HG03442 (cell line): Measurements from ENCODE around the gene PTGFRN.

ENCODE experiments used
- ATAC-seq: cut with Tn5 transposase; IDR thresholded peaks from one replicate; pipeline ENCODE4 v1.9.1; 2021; ENCODE audit warnings: mild to moderate bottlenecking, moderate library complexity; ENCODE audit not compliant: unreplicated experiment

PTGFRN gene

GRCh38 chr1:116940814-116941599 lies 31.3 kb downstream of the PTGFRN start:
- no peak for ATAC-seq

- ATAC-seq, result no peak
Observed at GRCh38 chr1:116941670-116942069, 32.0 kb downstream of the PTGFRN start.

- ATAC-seq, result no peak
Observed at GRCh38 chr1:116942344-116942743, 32.6 kb downstream of the PTGFRN start.

- ATAC-seq, result no peak
Observed at GRCh38 chr1:116943438-116943837, 33.7 kb downstream of the PTGFRN start.

- no peak for ATAC-seq
Observed at GRCh38 chr1:116944613-116945012, 34.9 kb downstream of the PTGFRN start.

GRCh38 chr1:116945421-116945820 lies 35.7 kb downstream of the PTGFRN start:
- no peak for ATAC-seq

GRCh38 chr1:116945996-116946395 lies 36.3 kb downstream of the PTGFRN start:
- ATAC-seq, result no peak

- no peak for ATAC-seq
Observed at GRCh38 chr1:116947092-116947860, 37.6 kb downstream of the PTGFRN start.

- ATAC-seq, result no peak
Observed at GRCh38 chr1:116948046-116948445, 38.3 kb downstream of the PTGFRN start.

GRCh38 chr1:116948642-116949041 lies 38.9 kb downstream of the PTGFRN start:
- no peak for ATAC-seq

- ATAC-seq, result no peak
Observed at GRCh38 chr1:116949213-116949985, 39.7 kb downstream of the PTGFRN start.

GRCh38 chr1:116950517-116951199 lies 40.9 kb downstream of the PTGFRN start:
- ATAC-seq, result no peak

GRCh38 chr1:116951200-116951935 lies 41.7 kb downstream of the PTGFRN start:
- no peak for ATAC-seq

GRCh38 chr1:116952738-116953275 lies 43.1 kb downstream of the PTGFRN start:
- ATAC-seq, result no peak

- no peak for ATAC-seq
Observed at GRCh38 chr1:116954440-116954839, 44.7 kb downstream of the PTGFRN start.

GRCh38 chr1:116956378-116956777 lies 46.7 kb downstream of the PTGFRN start:
- ATAC-seq, result no peak

- no peak for ATAC-seq
Observed at GRCh38 chr1:116957646-116958045, 47.9 kb downstream of the PTGFRN start.

GRCh38 chr1:116958110-116958509 lies 48.4 kb downstream of the PTGFRN start:
- no peak for ATAC-seq

GRCh38 chr1:116958977-116959376 lies 49.3 kb downstream of the PTGFRN start:
- ATAC-seq, result no peak

- no peak for ATAC-seq
Observed at GRCh38 chr1:116961606-116962005, 51.9 kb downstream of the PTGFRN start.
